Urothelium cell line (cell line): ENCODE data around the gene GRHPR.
A peak's percentile ranks its signal among the peaks of the same experiment; 100 is the strongest.

Source experiments
- DNase-seq: peaks from one replicate; pipeline ENCODE4 v3.0.0; 2011; ENCODE audit warnings: low spot score, mixed read lengths
- FAIRE-seq: peaks from 2 replicates; lab custom pipeline; 2011; peaks lifted over from hg19 to GRCh38; lab: Jason Lieb, UNC

The GRHPR gene

GRCh38 chr9:37422289-37423104 is at the start of gene GRHPR:
TSS of gene GRHPR (plus strand) at chr9:37422696. CDS start at chr9:37422751, 55 bp downstream.
- DNase-seq: peak; percentile 97
- FAIRE-seq: peak; percentile 96

- DNase-seq (no peak), FAIRE-seq (no peak)
Observed at GRCh38 chr9:37372839-37373238, 49.7 kb upstream of the GRHPR start.

GRCh38 chr9:37373621-37374020 is 48.9 kb upstream of the GRHPR start:
- no peak for FAIRE-seq
- no peak for DNase-seq

GRCh38 chr9:37374892-37375291 is 47.6 kb upstream of the GRHPR start:
- DNase-seq (no peak), FAIRE-seq (no peak)

GRCh38 chr9:37377688-37378612 is 44.5 kb upstream of the GRHPR start:
- DNase-seq: no peak
- FAIRE-seq: no peak

GRCh38 chr9:37378613-37379004 is 43.9 kb upstream of the GRHPR start:
- no peak for FAIRE-seq

GRCh38 chr9:37379835-37380234 is 42.7 kb upstream of the GRHPR start:
- FAIRE-seq (no peak), DNase-seq (no peak)

More at GRCh38 chr9:37378613-37379004, 43.9 kb upstream of the GRHPR start:
- DNase-seq: no peak

GRCh38 chr9:37380570-37380969 is 41.9 kb upstream of the GRHPR start:
- FAIRE-seq (no peak), DNase-seq (no peak)

GRCh38 chr9:37381094-37381741 is 41.3 kb upstream of the GRHPR start:
- FAIRE-seq: no peak
- DNase-seq: no peak

GRCh38 chr9:37382161-37382981 is 40.1 kb upstream of the GRHPR start:
- FAIRE-seq (no peak), DNase-seq (no peak)

GRCh38 chr9:37382982-37383357 is 39.5 kb upstream of the GRHPR start:
- no peak for DNase-seq
- no peak for FAIRE-seq

- DNase-seq (no peak), FAIRE-seq (no peak)
Observed at GRCh38 chr9:37383393-37383792, 39.1 kb upstream of the GRHPR start.

GRCh38 chr9:37383876-37384746 is 38.4 kb upstream of the GRHPR start:
- FAIRE-seq (no peak), DNase-seq (no peak)

GRCh38 chr9:37385286-37385685 is 37.2 kb upstream of the GRHPR start:
- FAIRE-seq (no peak), DNase-seq (no peak)

GRCh38 chr9:37386988-37387387 is 35.5 kb upstream of the GRHPR start:
- DNase-seq: no peak
- no peak for FAIRE-seq

- FAIRE-seq: no peak
- no peak for DNase-seq
Observed at GRCh38 chr9:37390759-37391158, 31.7 kb upstream of the GRHPR start.

GRCh38 chr9:37392272-37392671 is 30.2 kb upstream of the GRHPR start:
- FAIRE-seq (no peak), DNase-seq (no peak)

- FAIRE-seq (no peak), DNase-seq (no peak)
Observed at GRCh38 chr9:37395229-37395628, 27.3 kb upstream of the GRHPR start.

GRCh38 chr9:37395663-37396062 is 26.8 kb upstream of the GRHPR start:
- FAIRE-seq: no peak
- DNase-seq: no peak
